ENCODE measurements around the gene DIP2C.

DIP2C gene

GRCh38 chr10:420154-421121, 269.0 kb downstream of the DIP2C start:
- peak; percentile 7 for DNase-seq (ENCODE audit: low read depth)
- H3K4me3 ChIP-seq (replicated peaks; ENCODE audit: low read depth, low read length): no peak overlapping the region
- no peak for TF ChIP-seq CTCF (IDR thresholded peaks at IDR 0.05; ENCODE audit: low read length, missing control alignments)

GRCh38 chr10:418894-419293, 270.6 kb downstream of the DIP2C start:
- no peak for DNase-seq (ENCODE audit: low read depth)
- no peak for TF ChIP-seq CTCF (IDR thresholded peaks at IDR 0.05; ENCODE audit: low read length, missing control alignments)
- H3K4me3 ChIP-seq (replicated peaks; ENCODE audit: low read depth, low read length): no peak overlapping the region

GRCh38 chr10:418226-418625, 271.2 kb downstream of the DIP2C start:
- H3K4me3 ChIP-seq (replicated peaks; ENCODE audit: low read depth, low read length): no peak overlapping the region
- DNase-seq (ENCODE audit: low read depth): no peak
- no peak for TF ChIP-seq CTCF (IDR thresholded peaks at IDR 0.05; ENCODE audit: low read length, missing control alignments)

GRCh38 chr10:416091-416515, 273.4 kb downstream of the DIP2C start:
- no peak overlapping the region for H3K4me3 ChIP-seq (replicated peaks; ENCODE audit: low read depth, low read length)
- no peak for DNase-seq (ENCODE audit: low read depth)
- TF ChIP-seq CTCF (IDR thresholded peaks at IDR 0.05; ENCODE audit: low read length, missing control alignments): no peak

- DNase-seq (ENCODE audit: low read depth): no peak
- H3K4me3 ChIP-seq (replicated peaks; ENCODE audit: low read depth, low read length): no peak overlapping the region
- TF ChIP-seq CTCF (IDR thresholded peaks at IDR 0.05; ENCODE audit: low read length, missing control alignments): no peak
Measured at GRCh38 chr10:413662-414071, 275.8 kb downstream of the DIP2C start.

GRCh38 chr10:412109-412508, 277.4 kb downstream of the DIP2C start:
- H3K4me3 ChIP-seq (replicated peaks; ENCODE audit: low read depth, low read length): no peak overlapping the region
- no peak for TF ChIP-seq CTCF (IDR thresholded peaks at IDR 0.05; ENCODE audit: low read length, missing control alignments)
- no peak for DNase-seq (ENCODE audit: low read depth)

Measured in fibroblast of pulmonary artery (primary cell).